GM12878 (cell line): ENCODE data around the gene YRDC. TPM values are rescaled to one million over a fixed set of nuclear protein-coding genes. Genes with fewer than 3 reads are reported as not detected.

Experiments
- ATAC-seq: fragments of 200-7000 bp; cut with Tn5 transposase; 3 replicates; pipeline ENCODE4 v1.9.1; 2020; ENCODE audit warnings: mild to moderate bottlenecking, moderate library complexity
- BruUV-seq: library from RNA; stranded (reverse); fragments of 400-500 nt; replicated peaks from 2 replicates; lab custom pipeline; 2021; lab: Mats Ljungman, UMichigan
- CTCF ChIA-PET: fragments of 300-600 bp; sonication (Branson Sonifier 250); formaldehyde crosslinking; extraction: SDS; loops from one replicate; lab custom pipeline; 2021; ENCODE audit warnings: inconsistent platforms; lab: Yijun Ruan, JAX
- POLR2A ChIA-PET: fragments of 350-600 bp; formaldehyde crosslinking; extraction: SDS; loops from one replicate; lab custom pipeline; 2021; ENCODE audit warnings: inconsistent platforms; lab: Charles Lee
- RAD21 ChIA-PET: fragments of 300-600 bp; sonication (Branson Sonifier 250); formaldehyde crosslinking; loops from one replicate; lab custom pipeline; 2023; ENCODE audit warnings: antibody characterized with exemption; ENCODE audit not compliant: unreplicated experiment; lab: Charles Lee
- SMC1A ChIA-PET: fragments of 300-600 bp; sonication (Branson Sonifier 250); formaldehyde crosslinking; loops from one replicate; lab custom pipeline; 2023; ENCODE audit not compliant: unreplicated experiment, uncharacterized antibody; lab: Charles Lee
- DNase-seq: peaks from one replicate; pipeline ENCODE4 v3.0.0-alpha.2; 2011; ENCODE audit warnings: low read depth, low spot score
- FAIRE-seq: peaks from 3 replicates; lab custom pipeline; 2011; peaks lifted over from hg19 to GRCh38; lab: Jason Lieb, UNC
- H2AFZ ChIP-seq: 2 replicates; pipeline ENCODE4 v1.6.0; 2011; ENCODE audit warnings: low read depth, low read length, control low read depth; ENCODE audit not compliant: control insufficient read depth
- H3K27ac ChIP-seq: 2 replicates; pipeline ENCODE4 v1.5.1; 2011; ENCODE audit warnings: control low read depth; ENCODE audit not compliant: control insufficient read depth, insufficient read depth
- H3K27me3 ChIP-seq, 2 experiments: replicated peaks in 1 of 2; 2 replicates each; pipeline versions ENCODE4 v1.6.0 to v1.6.1; 2011; ENCODE audit warnings: low read length in 1 of 2; ENCODE audit not compliant: control insufficient read depth in 2 of 2, insufficient read depth in 2 of 2
- H3K36me3 ChIP-seq, 2 experiments: 2 replicates each; pipeline ENCODE4 v1.5.1; 2011; ENCODE audit warnings: low read length in 1 of 2; ENCODE audit not compliant: control insufficient read depth in 2 of 2, insufficient read depth in 2 of 2
- H3K4me1 ChIP-seq: 2 replicates; pipeline ENCODE4 v1.6.1; 2011; ENCODE audit warnings: mild to moderate bottlenecking, low read length, moderate library complexity, mixed read lengths; ENCODE audit not compliant: control insufficient read depth, insufficient read depth
- H3K4me2 ChIP-seq: 2 replicates; pipeline ENCODE4 v1.6.0; 2011; ENCODE audit warnings: control low read depth; ENCODE audit not compliant: control insufficient read depth, insufficient read depth
- H3K4me3 ChIP-seq: fragments of 200-600 bp; sonication (generic); 2 replicates; pipeline ENCODE4 v1.5.1; 2016
- H3K79me2 ChIP-seq: 2 replicates; pipeline ENCODE4 v1.6.0; 2011; ENCODE audit warnings: low read length; ENCODE audit not compliant: control insufficient read depth, insufficient read depth
- H3K9ac ChIP-seq: 2 replicates; pipeline ENCODE4 v1.8.0; 2011; ENCODE audit warnings: low read length, control low read depth, mixed read lengths; ENCODE audit not compliant: control insufficient read depth, insufficient read depth
- H3K9me3 ChIP-seq: replicated peaks from 3 replicates; pipeline ENCODE4 v1.5.1; 2011; ENCODE audit warnings: mild to moderate bottlenecking, low read length; ENCODE audit not compliant: control insufficient read depth, insufficient read depth
- H4K20me1 ChIP-seq: 2 replicates; pipeline ENCODE4 v1.6.0; 2011; ENCODE audit not compliant: control insufficient read depth, insufficient read depth
- E2F8 ChIP-seq: fragments of 450-650 bp; IDR thresholded peaks from 2 replicates; pipeline ENCODE4 v1.6.1; 2018; ENCODE audit warnings: mild to moderate bottlenecking, low read depth, moderate library complexity; ENCODE audit not compliant: partially characterized antibody
- EGR1 ChIP-seq, 2 experiments: IDR thresholded peaks; 1 replicate in 1 of 2; 2 replicates in 1 of 2; pipeline ENCODE4 v1.6.1; 2011 to 2012; ENCODE audit warnings: low read depth in 2 of 2, low read length in 2 of 2, borderline replicate concordance in 1 of 2, mild to moderate bottlenecking in 1 of 2, moderate library complexity in 1 of 2
- EZH2 ChIP-seq: IDR thresholded peaks from 2 replicates; pipeline ENCODE4 v1.6.1; 2012; ENCODE audit warnings: low read depth, mild to moderate bottlenecking, control low read depth, inconsistent platforms, low read length, borderline replicate concordance; ENCODE audit not compliant: control insufficient read depth
- NR2C1 ChIP-seq: fragments of 450-650 bp; IDR thresholded peaks from 2 replicates; pipeline ENCODE4 v1.6.1; 2017; ENCODE audit warnings: antibody characterized with exemption, mild to moderate bottlenecking, moderate library complexity
- POU2F2 ChIP-seq: IDR thresholded peaks from 3 replicates; pipeline ENCODE4 v1.6.1; 2011; ENCODE audit warnings: low read depth, mild to moderate bottlenecking, low read length, borderline replicate concordance
- RFX5 ChIP-seq: IDR thresholded peaks from 2 replicates; pipeline ENCODE4 v1.6.1; 2011; ENCODE audit warnings: low read depth, low read length, improper control_type of control experiment
- RUNX3 ChIP-seq: IDR thresholded peaks from 2 replicates; pipeline ENCODE4 v1.6.1; 2012; ENCODE audit warnings: low read length, inconsistent platforms
- SIX5 ChIP-seq: IDR thresholded peaks from 2 replicates; pipeline ENCODE4 v1.6.1; 2011; ENCODE audit warnings: mild to moderate bottlenecking, low read depth, low read length, moderate library complexity; ENCODE audit not compliant: severe bottlenecking
- SP1 ChIP-seq: IDR thresholded peaks from one replicate; pipeline ENCODE4 v1.6.1; 2011; ENCODE audit warnings: low read depth, low read length
- SUPT20H ChIP-seq: IDR thresholded peaks from 2 replicates; pipeline ENCODE4 v1.6.1; 2011; ENCODE audit warnings: low read depth, mild to moderate bottlenecking, low read length, moderate library complexity, borderline replicate concordance; ENCODE audit not compliant: control insufficient read depth
- TCF3 ChIP-seq: IDR thresholded peaks from 2 replicates; pipeline ENCODE4 v1.6.1; 2012; ENCODE audit warnings: low read depth, mild to moderate bottlenecking, low read length, borderline replicate concordance; ENCODE audit not compliant: insufficient read depth
- YY1 ChIP-seq: IDR thresholded peaks from 2 replicates; pipeline ENCODE4 v1.6.1; 2011; ENCODE audit warnings: low read depth, mild to moderate bottlenecking, low read length
- WGBS: methylation state at CpG from one replicate; pipeline ENCODE4 v1.1.6; 2016; ENCODE audit warnings: low lambda C conversion rate; ENCODE audit not compliant: insufficient replicate concordance, insufficient coverage; ENCODE audit errors: missing lambda C conversion rate; 5-methylcytosine and 5-hydroxymethylcytosine counted together
- in situ Hi-C: fragments of 300-500 bp; cut with MboI; formaldehyde crosslinking; loops from 9 replicates; pipeline ENCODE4 v1.14.3; 2018; ENCODE audit warnings: mixed read lengths
- intact Hi-C: fragments of 100-400 bp; cut with micrococcal nuclease; formaldehyde crosslinking; loops from one replicate; pipeline ENCODE4 v1.14.2; 2022; ENCODE audit not compliant: unreplicated experiment
- polyA plus RNA-seq, 11 experiments: library from polyadenylated mRNA; depleted of rRNA in 4 of 11; unstranded in 6 of 11; stranded (reverse) in 5 of 11; fragments of >200 nt; fragmentation: Nextera tagmentation in 4 of 11; fragmentation: Illumina TruSeq in 1 of 11; extraction: Ambion mirVana in 4 of 11; extraction: Trizol in 1 of 11; gene quantifications; 1 replicate in 1 of 11; 2 replicates in 10 of 11; pipeline versions ENCODE4 v1.2.1 to v1.2.3, GENCODE V29; 2011 to 2016; ENCODE audit warnings: inconsistent platforms in 2 of 11, missing spikeins in 2 of 11, low read depth in 1 of 11
- total RNA-seq, 4 experiments: library from RNA; depleted of rRNA in 3 of 4; stranded (reverse); fragments of >200 nt in 3 of 4; fragmentation: Illumina TruSeq in 1 of 4; extraction: Trizol in 1 of 4; gene quantifications; 2 replicates each; pipeline versions ENCODE4 v1.2.1 to v1.2.3, GENCODE V29; 2013 to 2021
- TF ChIP-seq, protein P1 (sequence below): fragments of 450-650 bp; IDR thresholded peaks from 2 replicates; pipeline ENCODE4 v1.6.1; 2017; ENCODE audit warnings: antibody characterized with exemption, mild to moderate bottlenecking, moderate library complexity
- TF ChIP-seq, protein P2 (sequence below): IDR thresholded peaks from 2 replicates; pipeline ENCODE4 v1.6.1; 2011; ENCODE audit warnings: borderline replicate concordance, low read depth, mild to moderate bottlenecking, moderate library complexity, mixed read lengths, low read length; ENCODE audit not compliant: insufficient read depth; ENCODE audit errors: extremely low read length

Gene YRDC
- total and polyA plus RNA-seq, 10 of the 15 experiments (the other 5 are each of a cell fraction or from before 2014, with no cell fraction given) = 2.9 to 36.2 (median 19.3) TPM

DNA sequence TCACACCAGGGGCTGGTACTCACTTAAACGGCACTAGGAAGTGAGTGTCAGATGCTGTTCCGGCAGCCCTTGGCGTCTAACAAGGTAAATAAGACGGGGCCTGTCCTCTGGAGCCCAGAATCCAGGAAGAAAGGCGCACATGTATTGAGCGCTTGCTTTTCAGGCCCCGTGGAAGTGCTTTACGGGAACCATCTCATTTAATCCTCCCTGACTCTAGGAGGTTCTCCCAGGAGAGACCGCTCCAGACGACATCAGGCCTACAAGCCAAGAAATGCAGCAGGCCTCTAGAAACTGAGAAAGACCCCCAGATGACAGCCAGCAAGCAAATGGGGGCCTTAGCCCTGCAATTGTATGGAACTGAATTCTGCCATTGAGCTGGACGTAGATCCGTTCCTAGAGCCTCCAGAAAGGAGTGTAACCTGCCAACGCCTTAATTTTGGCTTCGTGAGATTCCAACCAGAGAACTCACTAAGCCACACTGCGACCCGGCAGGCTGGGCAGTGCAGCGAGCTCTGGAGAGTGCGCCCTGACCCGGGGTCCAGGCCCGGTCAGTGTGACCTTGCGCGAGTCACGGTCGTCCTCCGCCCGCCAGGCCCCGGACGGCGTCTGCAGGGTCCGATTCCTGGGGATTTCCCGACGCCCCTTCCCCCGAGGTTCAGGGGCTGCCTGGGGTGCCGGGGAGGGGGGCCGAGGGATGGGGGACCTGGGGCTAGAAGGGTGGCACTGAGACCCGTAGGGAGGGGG is 14.9 kb downstream of the YRDC start:
- Histone ChIP-seq H3K4me3 (peak overlapping the region; percentile 44; the same call in 1 of the 2 replicates), H3K27me3 (peaks cover 0 to 1% of the 10 kb centered on the region in 2 experiments; a peak in 1 of 4 replicates), H3K9ac (no peak overlapping the region), H3K4me2 (peak overlapping the region; percentile 25; the same call in 1 of the 2 replicates), H3K4me1 (peaks cover 17% of the 10 kb centered on the region), H3K79me2 (no peaks in the 10 kb centered on the region; the same call in 1 of the 2 replicates), H3K27ac (no peak overlapping the region), H2AFZ (peak overlapping the region; percentile 17), H3K36me3 (no peaks in the 10 kb centered on the region), H4K20me1 (no peaks in the 10 kb centered on the region), H3K9me3 (no peaks in the 10 kb centered on the region)
- in situ Hi-C loops (no loop called here), intact Hi-C loops (no loop called here)
- FAIRE-seq (peak; percentile 7), ATAC-seq (no peak), DNase-seq (no peak)
- 81% methylated on average over 25 of the region's 36 CpGs for WGBS
- BruUV-seq = no TSS peak
- ChIA-PET CTCF (no interaction called here), RAD21 (no interaction called here), POLR2A (no interaction called here), SMC1A (interaction anchor here (1.0 kb wide), 1 partner anchor 66 kb away, joined by 3 read pairs; the partner anchor contains the start of gene MTF1)
- TF ChIP-seq E2F8 = no peak
- no peak for TF ChIP-seq TCF3
- TF ChIP-seq, protein P1, sequence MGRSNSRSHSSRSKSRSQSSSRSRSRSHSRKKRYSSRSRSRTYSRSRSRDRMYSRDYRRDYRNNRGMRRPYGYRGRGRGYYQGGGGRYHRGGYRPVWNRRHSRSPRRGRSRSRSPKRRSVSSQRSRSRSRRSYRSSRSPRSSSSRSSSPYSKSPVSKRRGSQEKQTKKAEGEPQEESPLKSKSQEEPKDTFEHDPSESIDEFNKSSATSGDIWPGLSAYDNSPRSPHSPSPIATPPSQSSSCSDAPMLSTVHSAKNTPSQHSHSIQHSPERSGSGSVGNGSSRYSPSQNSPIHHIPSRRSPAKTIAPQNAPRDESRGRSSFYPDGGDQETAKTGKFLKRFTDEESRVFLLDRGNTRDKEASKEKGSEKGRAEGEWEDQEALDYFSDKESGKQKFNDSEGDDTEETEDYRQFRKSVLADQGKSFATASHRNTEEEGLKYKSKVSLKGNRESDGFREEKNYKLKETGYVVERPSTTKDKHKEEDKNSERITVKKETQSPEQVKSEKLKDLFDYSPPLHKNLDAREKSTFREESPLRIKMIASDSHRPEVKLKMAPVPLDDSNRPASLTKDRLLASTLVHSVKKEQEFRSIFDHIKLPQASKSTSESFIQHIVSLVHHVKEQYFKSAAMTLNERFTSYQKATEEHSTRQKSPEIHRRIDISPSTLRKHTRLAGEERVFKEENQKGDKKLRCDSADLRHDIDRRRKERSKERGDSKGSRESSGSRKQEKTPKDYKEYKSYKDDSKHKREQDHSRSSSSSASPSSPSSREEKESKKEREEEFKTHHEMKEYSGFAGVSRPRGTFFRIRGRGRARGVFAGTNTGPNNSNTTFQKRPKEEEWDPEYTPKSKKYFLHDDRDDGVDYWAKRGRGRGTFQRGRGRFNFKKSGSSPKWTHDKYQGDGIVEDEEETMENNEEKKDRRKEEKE = no peak
- TF ChIP-seq RUNX3 = no peak
- no peak for TF ChIP-seq SIX5
- TF ChIP-seq, protein P2, sequence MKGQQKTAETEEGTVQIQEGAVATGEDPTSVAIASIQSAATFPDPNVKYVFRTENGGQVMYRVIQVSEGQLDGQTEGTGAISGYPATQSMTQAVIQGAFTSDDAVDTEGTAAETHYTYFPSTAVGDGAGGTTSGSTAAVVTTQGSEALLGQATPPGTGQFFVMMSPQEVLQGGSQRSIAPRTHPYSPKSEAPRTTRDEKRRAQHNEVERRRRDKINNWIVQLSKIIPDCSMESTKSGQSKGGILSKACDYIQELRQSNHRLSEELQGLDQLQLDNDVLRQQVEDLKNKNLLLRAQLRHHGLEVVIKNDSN = no peak
- no peak for TF ChIP-seq EGR1 (IDR thresholded peaks at IDR 0.05; ENCODE audit: borderline replicate concordance in 1 of 2, low read depth in 2 of 2, low read length in 2 of 2)
- TF ChIP-seq EZH2 = no peak
- no peak for TF ChIP-seq SUPT20H
- TF ChIP-seq POU2F2 = no peak
- TF ChIP-seq NR2C1 = no peak
- no peak for TF ChIP-seq RFX5
- TF ChIP-seq SP1 = no peak
- no peak for TF ChIP-seq YY1
